ENCODE data around the gene PSMD5. TPM values are rescaled to one million over a fixed set of nuclear protein-coding genes. Genes with fewer than 3 reads are reported as not detected.

PSMD5 gene
- 25.6 and 26.3 TPM in 2 replicates for total RNA-seq

DNA sequence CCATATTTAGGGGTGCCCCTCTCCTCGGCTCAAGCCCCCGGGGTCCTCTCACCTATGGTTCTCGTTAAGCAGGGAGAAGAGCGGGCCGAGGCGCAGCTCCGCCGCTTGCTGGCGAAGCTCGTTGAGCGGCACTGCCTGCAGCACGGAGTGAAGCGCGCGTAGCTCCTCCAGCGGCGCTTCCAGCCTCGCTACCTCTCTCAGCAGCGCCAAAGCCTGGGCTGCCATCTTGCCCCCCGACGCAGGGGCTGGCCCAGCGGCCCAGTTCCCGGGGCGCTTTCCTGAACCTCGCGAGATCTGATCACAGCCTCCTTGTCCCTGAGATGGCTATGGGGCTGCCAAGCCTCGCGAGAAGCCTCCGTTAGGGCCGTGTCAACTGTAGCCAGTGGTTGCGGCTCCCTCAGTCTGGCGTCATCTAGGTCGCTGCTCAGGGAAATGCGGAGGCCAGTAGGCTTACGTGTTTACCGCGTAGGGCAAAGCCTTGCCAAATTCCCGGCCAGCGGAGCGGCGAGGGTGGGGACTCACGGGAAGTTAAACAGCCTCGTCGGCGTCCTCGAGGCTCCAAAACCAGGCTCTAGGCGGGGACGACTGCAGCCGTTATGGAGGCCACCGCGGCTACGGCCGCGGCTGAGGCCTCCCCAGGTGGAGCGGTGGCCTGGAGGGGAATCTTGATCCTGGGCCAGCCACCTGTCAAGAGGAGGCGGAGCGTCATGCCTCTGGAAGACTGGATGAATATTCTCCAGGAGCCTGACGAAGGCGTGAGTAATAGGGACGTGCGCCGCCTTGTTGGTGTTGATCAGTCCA lies at the start of gene PSMD5:
PSMD5 (minus strand) TSS at position 238 of the 801 bp plus-strand sequence; CDS start at position 225, 13 bp downstream.

DNA sequence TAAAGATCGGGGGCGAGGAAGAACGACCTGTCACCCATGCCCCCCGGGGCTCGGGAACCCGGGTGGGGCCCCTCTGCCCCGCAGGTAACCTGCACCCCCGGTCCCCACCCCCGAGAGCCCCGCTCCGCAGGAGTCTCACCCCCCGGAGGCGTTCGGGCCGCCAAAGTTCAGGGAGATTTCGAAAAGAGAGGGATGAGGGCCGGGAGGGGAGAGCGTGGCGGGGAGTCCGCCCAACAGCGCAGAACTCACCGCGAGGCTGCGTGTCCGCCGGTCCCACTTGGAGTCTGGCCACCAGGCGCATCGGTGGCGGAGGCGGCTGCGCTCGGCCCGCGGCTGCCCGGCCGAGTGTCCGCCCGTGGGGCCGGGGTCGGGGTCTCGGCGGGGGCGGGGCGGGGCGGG lies 34.1 kb upstream of the PSMD5 start, which contains the start of gene PHF19:
PHF19 (minus strand) TSS at position 347 of the 399 bp plus-strand sequence. CDS start 2,447 bp downstream, outside the sequence.

DNA sequence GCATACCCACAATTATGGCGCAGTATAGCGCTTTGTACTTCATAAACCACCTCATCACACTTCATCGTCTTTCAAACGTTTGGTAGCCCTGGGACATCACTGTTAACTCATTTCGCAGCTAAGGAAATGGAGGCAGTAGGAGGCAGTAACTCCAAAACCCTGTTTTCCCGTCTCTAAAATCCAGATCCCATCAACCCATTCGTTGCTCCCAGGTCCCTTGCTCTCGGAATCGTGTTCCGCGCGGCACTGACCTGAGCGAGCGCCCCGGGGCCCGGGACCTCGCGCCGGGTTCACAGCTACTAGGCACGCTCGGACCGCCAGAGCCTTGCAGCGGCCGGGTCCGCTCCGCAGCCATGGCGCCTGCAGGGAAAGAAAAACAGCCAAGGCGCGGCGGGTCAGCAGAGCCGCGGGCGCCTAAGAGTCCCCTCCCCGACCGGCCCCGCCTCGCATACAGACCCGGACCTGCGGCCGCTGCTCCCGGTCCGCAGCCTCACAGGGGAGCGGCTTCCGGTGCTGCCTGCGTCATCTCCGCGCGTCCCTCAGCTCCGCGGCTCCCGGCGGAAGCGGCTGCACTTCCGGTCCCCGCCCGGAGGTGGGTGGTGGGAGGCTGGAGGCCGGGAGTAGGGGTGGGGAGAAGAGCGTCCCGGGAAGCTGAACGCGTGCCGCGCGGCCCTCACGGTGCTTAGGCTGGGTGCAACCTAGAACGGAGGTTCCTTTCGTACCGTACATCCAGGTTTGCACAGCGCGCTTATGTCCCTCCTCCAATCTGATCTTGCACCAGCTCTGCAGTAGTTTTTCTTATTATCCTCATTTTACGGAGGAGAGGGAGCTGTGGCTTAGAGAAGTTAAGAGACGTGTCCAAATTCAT lies 49.6 kb downstream of the PSMD5 start, which contains the start of gene FBXW2:
FBXW2 (minus strand) TSS at position 519 of the 868 bp plus-strand sequence. CDS start 5,158 bp downstream, outside the sequence.

Other genes with a start within 250 kb of the PSMD5 start
- 9.8 and 12.1 TPM in 2 replicates for gene MEGF9, start 128.5 kb downstream of the PSMD5 start, total RNA-seq
- 25.6 and 29.5 TPM in 2 replicates for gene FBXW2, start 49.5 kb downstream of the PSMD5 start, total RNA-seq
- gene PHF19, start 34.3 kb upstream of the PSMD5 start, total RNA-seq, result 22.9 and 28.7 TPM in 2 replicates
- gene TRAF1, start 83.9 kb upstream of the PSMD5 start, total RNA-seq, result 1.9 and 3.4 TPM in 2 replicates
- gene C5, start 207.4 kb upstream of the PSMD5 start, total RNA-seq, result 3.4 and 3.9 TPM in 2 replicates
- gene CNTRL, start 232.0 kb upstream of the PSMD5 start, total RNA-seq, result 4.7 and 5.5 TPM in 2 replicates

Measured in cardiac ventricle fibroblast (primary cell).